Activated CD4-positive, alpha-beta T cell treated with anti-CD3 and anti-CD28 coated beads, Interleukin-2, amount 50 U/mL, for 1 hour (primary cell): Measurements from ENCODE around the gene MAP3K1.

Experiments used
- DNase-seq: peaks from one replicate; pipeline ENCODE4 v3.0.0-alpha.2; 2020

Gene MAP3K1

GRCh38 chr5:56910210-56910965 lies 95.0 kb downstream of the MAP3K1 start:
- DNase-seq: peak; percentile 20

- no peak for DNase-seq
These were observed 98.4 kb downstream of the MAP3K1 start for GRCh38 chr5:56913766-56914165.

- no peak for DNase-seq
These were observed 99.3 kb downstream of the MAP3K1 start for GRCh38 chr5:56914678-56915077.

- no peak for DNase-seq
These were observed 102.2 kb downstream of the MAP3K1 start for GRCh38 chr5:56917534-56917933.

- DNase-seq: no peak
These were observed 102.7 kb downstream of the MAP3K1 start for GRCh38 chr5:56918054-56918453.

GRCh38 chr5:56919942-56920662 lies 104.8 kb downstream of the MAP3K1 start:
- DNase-seq: no peak

GRCh38 chr5:56922922-56923321 lies 107.6 kb downstream of the MAP3K1 start:
- no peak for DNase-seq

- DNase-seq: no peak
These were observed 119.0 kb downstream of the MAP3K1 start for GRCh38 chr5:56934325-56934724.

GRCh38 chr5:56938858-56939257 lies 123.5 kb downstream of the MAP3K1 start:
- no peak for DNase-seq

- DNase-seq: no peak
These were observed 126.6 kb downstream of the MAP3K1 start for GRCh38 chr5:56941981-56942380.
